GM03348 (cell line): Measurements from ENCODE around the gene CCDC159.
"Not testable (repeated sequence)": the region's sequence is repeated elsewhere in the genome, so short reads cannot be mapped to it uniquely, and the experiment has no call there.

Source experiments
- DNase-seq: peaks from one replicate; pipeline ENCODE4 v3.0.0; 2012; ENCODE audit warnings: low spot score

The CCDC159 gene

DNA sequence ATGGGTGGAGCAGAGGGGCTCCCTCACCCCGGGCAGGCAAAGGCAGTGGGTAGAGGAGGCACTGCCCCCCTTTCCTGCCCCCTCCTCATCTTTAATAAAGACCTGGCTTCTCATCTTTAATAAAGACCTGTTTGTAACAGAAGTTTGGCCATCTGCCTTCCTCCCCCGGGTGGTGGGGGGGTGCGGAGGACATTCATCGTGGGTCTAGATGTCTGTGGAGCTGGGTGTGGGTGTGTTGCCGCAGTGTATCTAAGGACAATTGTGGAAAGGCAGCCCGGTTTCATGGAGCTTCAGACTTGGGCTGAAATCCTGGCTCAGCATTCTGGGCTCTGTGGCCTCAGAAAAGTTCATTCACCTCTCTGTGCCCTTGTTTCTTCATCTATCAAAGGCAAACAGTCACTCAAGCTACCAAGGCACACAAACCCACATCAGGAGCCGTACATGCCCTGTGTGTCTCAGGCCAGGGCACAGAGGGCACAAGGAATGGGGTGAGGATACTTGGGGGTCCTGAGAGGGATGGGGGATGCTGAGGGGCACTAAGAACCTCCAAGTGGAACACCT is 19.3 kb downstream of the CCDC159 start:
- no peak for DNase-seq

DNA sequence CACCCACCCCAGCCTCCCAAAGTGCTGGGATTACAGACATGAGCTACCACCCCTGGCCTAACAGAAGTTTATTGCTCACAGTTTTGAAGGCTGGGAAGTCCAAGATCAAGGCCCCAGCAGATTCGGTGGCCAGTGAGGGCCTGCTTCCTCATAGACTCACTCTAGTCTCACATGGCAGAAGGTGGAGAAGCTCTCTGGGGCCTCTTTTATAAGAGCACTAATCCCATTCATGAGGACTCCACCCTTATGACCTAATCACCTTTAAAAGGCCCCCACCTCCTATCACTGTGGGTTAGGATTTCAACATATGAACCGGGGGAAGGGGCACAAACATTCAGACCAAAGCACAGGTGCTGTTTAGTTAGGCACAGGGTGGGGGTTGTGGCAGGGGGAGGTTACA is 21.2 kb downstream of the CCDC159 start:
- no peak for DNase-seq

DNA sequence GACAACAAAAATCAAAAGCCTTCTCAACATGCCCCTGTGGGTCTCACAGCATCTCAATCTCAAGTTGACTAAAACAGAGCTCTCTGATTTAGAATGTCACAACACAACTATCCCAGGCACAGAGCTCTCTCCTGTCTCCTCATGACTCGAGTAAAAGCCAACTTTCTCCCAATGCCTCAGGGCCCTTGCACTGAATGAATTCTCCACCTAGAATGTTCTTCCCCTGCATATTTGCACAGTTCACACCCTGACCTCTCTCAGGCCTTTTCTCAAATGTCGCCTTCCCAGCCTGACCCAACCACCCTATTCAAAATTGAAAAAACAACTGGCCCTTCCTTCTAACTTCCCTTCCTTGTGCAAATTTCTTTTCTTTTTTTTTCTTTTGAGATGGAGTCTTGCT is 24.4 kb downstream of the CCDC159 start:
- DNase-seq: no peak

DNA sequence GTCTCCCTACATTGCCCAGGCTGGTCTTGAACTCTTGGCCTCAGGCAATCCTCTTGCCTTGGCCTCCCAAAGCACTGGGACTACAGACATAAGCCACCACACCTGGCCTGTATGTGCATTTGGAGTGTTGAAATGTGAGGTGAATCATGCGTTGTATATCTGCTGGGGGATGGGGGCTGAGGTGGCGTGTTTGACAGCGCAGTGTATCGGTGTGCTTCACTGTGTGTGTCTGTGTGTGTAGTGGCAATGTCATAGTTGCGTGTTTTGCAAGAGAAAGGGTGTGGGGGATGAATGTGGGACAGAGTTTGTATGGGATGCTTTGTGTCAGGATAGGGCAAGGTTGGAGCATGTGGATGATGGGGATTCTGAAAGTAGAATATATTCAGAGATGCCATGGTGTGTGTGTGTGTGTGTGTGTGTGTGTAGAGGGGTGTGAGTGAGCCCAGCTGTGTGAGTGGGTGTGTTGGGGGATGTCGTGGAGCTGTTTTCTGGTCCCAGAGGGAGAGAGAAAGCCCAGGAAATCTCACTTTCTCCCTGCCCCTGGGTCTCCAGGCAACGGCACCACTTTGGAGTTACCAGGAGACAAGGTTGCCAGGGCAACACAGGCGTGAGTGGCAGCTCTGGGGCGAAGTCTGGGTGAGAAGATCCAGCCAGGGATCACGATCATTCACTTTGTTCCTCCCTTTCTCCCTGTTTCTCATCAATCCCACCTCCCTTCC is 27.0 kb downstream of the CCDC159 start:
- no peak for DNase-seq

DNA sequence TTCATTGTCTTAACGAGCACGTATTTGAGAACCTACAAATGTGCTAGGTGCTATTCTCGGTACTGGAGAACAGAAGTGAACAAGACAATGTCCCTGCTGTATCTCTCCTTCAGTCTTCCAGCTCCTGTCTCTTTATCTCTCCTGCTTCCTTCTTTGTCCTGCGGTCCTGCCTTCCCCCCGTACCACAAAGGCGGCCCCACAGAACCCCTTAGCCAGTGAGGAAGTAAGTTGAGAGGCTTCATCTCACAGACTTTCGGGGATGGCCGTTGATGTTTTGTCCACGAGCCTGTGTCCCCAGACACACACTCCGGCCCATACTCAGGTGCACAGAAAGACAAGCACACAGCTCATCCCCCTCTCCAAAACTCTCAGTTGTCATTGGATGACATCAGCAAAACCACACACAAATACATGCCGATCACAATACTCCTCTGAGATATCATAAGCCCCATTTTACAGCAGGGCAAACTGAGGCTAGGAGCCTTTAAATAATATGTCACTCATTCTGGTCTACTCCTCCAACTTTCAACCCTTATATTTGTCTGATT is 27.6 kb downstream of the CCDC159 start:
- no peak for DNase-seq

DNA sequence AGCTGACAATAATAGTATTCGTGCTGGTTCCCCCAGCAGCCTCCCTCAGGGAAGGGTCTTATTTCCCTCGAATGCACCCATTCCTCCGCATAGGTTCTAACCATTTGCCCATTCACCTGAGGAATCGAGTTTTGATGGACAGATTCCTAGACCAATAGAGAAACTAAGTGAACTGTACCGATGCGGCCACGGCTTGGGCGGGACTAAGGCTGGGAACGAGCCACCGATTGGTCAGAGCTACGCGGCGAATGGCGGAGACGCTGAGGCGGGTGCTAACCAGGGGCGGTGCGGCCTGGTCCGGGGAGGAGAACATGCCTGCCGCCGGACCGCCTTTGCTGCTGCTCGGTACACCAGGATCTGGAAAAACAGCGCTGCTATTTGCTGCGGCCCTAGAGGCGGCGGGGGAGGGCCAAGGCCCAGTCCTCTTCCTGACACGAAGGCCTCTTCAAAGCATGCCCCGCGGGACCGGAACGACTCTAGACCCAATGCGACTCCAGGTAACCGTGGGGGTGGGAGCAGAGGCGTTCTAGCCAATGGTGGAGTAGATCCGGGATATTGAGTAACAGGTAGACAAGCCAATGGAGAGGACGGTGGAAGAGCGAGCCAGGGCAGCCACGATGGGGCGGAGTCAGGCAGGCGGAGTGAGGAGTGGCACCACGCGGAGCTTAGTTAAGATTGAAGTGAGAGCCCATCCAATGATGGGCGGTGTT is 28.3 kb downstream of the CCDC159 start, which contains the start of gene SWSAP1:
SWSAP1 (plus strand) TSS at position 234 of the 710 bp plus-strand sequence; CDS start at position 249, 15 bp downstream.
- peak; percentile 99 for DNase-seq

DNA sequence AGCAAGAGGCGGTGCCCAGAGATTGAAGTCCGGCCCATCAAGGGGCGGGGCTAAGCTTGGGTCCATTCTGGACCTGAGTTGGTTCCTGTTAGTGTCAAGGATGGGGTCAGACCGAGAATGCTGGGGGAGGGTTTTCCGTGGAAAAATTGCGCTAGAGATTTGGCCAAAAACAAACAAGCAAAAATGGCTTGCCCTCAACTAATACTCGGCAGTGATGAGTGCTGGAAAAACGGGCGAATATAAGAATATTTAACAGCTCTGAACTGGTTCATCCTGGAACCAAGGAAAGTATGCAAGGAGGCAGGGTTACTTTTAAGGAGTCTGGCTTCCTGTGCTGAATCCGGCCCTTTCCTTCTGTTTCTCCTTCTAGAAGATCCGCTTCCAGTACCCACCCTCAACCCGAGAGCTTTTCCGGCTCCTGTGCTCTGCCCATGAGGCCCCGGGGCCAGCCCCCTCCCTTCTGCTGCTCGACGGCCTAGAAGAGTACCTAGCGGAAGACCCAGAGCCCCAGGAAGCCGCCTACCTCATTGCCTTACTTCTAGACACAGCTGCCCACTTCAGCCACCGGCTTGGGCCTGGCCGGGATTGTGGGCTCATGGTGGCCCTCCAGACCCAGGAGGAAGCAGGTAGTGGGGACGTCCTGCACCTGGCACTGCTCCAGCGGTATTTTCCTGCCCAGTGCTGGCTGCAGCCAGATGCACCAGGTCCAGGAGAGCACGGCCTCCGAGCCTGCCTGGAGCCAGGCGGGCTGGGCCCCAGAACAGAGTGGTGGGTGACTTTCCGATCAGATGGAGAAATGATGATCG is 29.0 kb downstream of the CCDC159 start:
- DNase-seq: no peak

DNA sequence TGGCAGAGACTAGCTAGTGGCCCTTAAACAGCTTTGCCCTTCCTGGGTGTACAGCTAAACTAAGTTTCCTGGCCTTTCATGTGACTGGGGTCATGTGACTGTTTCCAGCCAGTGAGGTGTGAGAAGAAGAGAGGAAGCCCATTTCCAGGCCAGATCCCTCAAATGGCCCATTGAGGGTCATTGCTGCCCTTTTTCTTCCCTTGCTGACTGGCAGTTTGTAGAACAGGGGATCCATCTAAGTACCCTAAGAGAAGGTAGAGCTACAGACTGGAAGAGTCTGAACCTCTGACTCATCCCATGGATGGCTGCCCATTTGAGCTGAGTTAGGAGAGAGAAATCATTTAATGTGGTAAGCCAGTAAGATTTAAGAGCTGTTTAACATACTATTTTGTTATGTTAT is 30.9 kb downstream of the CCDC159 start:
- DNase-seq: peak; percentile 73

DNA sequence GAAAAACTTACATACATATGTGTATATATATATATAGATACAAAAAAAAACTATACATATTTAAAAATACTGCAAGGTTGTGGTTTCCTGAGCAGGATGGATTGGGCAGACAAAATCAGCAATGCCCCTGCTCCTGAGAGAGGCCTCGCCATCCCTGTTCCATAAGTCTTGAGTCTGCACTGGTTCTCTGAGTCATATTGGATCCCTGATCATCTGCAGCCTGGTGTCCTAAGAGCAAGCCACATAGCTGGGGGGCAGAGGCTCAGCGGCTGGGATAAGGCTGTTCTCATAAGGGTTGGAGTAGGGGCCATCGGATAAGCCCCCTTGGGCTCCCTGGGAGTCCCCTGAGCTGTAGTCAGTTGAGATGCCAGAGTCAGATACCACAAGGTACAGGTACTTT is 31.4 kb downstream of the CCDC159 start:
- DNase-seq: no peak

DNA sequence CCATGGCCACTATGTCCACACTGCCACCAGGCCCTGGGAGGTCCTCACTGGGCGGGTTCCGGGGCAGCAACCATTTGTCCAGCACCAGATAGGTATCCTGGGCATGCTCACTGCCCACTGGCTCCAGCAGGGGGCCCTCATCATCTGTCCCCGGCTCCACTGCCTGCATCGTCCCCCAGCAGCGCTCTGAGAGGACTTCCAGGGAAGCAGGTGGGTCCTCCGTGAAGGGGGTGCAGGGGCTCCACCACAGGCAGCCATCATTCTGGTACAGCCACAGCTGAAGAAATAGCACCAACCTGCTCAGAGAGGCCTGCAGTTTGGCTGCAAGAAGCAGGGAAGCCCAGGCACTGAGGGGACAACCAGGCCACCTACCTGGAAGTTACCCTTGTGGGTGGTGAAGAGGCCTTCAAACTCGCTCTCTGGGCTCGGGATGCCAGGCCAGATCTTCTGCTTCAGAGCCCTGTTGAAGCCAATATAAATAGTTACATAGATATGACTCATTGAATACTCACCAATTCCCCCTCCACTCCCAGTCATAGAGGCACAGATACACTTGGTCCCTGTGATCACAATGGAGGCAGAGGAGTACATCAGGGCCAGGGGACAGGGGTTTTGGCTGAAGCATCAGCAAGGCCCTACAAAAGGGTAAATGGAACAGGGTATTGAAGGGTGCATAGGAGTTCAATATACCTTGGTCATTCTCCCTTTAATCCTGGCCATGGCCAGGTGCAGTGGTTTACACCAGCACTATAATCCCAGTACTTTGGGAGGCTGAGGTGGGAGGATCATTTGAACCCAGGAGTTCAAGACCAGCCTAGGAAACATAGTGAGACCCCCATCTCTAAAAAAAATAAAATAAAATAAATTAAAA is 32.2 kb downstream of the CCDC159 start:
- peak; percentile 77 for DNase-seq

DNA sequence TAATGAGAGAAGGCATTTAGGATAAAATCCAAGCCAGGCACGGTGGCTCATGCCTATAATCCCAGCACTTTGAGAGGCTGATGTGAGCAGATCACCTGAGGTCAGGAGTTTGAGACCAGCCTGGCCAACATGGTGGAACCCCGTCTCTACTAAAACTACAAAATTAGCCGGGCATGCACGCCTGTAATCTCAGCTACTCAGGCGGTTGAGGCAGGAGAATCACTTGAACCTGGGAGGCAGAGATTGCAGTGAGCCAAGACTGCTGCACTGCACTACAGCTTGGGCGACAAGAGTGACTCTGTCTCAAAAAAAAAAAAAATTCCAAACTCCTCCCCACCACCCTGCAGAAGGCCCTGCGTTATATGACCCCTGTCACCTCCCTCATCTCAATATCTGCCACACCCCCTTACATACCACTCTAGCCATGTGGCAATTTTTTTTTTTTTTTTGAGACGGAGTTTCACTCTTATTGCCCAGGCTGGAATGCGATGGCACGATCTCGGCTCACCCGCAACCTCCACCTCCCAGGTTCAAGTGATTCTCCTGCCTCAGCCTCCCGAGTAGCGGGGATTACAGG is 33.0 kb downstream of the CCDC159 start:
- DNase-seq: not testable (repeated sequence)

DNA sequence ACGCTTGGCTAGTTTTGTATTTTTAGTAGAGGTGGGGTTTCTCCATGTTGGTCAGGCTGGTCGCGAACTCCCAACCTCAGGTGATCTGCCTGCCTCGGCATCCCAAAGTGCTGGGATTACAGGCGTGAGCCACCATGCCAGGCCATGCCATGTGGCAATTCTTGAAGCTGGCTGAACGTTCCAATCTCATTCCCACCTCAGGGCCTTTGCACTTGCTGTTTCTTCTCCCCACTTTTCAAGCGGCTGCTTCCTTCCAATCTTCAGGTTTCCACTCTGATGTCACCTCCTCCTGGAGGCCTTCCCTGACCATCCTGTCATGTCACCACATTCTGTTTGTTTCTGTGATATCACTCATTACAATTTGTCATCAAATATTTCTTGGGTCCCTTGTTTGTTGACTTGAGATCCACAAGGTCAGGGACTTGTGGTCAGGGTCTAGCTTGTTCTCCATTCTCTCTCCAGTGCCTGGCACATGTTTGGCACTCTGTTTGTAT is 33.6 kb downstream of the CCDC159 start:
- no peak for DNase-seq

DNA sequence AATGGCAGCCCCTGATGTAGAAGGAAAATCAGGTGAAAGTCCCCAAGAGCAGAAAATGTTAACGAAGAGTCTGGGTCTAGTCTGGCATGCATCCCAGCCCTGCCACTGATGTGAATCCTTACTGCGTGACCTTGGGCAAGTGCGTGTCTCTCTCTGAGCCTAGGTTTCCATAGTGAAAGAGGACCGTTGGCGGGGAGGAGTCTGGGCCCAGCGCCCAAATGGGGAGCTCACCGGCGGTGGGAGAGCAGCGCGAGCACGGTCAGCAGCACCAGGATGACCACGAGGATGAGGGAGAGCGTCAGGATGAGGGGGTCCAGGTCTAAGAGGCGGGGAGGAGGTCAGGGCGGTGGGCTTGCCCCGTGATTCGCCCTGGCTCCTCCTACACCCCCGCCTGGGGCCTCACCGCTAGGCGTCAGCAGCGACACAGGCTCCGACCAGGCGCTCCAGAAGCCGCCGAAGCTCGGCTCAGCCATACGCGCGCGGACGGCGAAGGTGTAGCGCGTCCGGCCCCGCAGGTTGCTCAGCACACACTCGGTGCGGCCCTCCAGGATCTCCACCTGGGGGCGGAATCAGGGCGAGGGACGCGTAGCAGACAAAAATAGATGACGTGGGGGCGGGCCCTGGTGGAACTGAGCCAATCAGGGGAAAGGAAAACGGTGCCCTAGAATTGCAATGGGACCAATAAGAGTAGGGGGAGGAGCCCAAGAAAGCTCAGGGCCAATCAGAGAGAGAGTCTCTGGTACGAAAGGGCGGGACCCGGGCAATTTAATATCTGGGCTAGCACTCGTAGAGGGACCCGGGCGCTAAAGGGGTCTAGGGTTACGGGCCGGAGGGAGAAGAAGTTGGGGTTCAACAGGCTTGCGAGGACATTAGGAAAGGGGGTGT is 34.6 kb downstream of the CCDC159 start:
- DNase-seq: peak; percentile 98

DNA sequence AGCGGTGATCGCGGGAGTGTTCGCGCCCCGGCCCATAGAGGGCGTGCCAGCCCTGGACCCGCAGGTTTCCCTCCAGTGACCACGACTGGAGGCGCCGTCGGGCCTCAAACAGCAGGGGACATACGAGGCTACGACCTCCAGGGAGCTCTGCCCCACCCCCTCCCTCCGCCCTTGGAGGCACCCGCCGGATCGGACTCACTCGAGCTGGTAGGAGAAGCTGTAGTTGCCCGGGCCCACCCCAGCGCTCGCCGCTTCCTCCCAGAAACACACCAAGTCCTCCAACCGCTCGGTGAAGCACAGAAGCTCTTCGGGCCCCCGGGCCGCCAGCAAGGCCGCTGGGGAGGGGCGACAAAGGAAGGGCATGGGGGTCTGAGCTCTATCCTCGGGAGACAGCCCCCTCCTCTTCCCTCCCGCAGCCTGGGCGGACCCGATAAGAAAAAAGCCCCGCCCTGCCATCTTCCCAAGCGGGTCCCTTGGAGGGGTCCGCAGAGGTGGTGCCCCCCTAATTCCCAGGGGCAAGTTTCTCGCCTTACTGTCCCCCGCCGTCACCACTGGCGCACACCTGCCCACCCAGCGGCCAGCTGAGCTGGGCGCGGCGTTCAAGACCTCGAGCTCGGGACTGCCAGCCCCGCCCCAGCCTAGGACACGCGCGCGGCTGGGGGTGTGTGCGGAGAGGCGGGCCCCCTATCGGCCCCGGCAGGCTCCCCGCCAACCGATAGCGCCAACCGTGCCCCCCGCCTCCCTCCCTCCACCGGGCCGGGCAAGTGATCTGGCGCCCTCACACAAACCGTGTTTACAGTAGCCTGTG is 36.8 kb downstream of the CCDC159 start:
- peak; percentile 46 for DNase-seq

DNA sequence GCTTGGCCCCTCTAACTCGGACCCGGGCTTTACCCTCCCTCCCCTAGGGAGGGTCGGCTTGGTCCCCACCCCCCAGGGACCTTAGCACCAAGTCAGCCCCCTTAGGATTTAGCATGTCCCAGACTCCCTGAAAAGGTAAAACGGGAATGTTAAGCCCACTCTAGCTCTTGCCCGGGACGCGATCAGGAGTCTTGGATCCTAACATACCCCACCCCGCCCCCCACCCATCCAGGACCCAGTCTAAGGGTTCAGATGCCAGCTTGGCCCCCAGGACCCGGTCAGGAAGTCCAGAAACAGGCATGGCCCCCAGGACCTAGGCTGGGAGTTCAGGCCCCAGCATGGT is 37.4 kb downstream of the CCDC159 start:
- no peak for DNase-seq

DNA sequence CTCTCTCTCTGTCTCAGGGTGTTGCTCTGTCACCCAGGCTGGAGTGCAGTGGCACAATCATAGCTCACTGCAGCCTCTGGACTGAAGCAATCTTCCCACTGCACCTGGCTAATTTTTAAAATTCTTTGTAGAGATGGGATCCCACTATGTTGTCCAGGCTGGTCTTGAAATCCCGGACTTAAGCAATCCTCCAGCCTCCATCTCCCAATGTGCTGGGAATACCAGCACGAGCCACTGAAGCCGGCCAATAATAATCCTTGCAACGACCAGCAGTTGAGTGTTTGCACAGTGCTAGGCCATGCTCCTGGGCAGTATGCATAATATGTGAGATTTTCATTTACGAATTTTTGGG is 38.4 kb downstream of the CCDC159 start:
- DNase-seq: no peak

DNA sequence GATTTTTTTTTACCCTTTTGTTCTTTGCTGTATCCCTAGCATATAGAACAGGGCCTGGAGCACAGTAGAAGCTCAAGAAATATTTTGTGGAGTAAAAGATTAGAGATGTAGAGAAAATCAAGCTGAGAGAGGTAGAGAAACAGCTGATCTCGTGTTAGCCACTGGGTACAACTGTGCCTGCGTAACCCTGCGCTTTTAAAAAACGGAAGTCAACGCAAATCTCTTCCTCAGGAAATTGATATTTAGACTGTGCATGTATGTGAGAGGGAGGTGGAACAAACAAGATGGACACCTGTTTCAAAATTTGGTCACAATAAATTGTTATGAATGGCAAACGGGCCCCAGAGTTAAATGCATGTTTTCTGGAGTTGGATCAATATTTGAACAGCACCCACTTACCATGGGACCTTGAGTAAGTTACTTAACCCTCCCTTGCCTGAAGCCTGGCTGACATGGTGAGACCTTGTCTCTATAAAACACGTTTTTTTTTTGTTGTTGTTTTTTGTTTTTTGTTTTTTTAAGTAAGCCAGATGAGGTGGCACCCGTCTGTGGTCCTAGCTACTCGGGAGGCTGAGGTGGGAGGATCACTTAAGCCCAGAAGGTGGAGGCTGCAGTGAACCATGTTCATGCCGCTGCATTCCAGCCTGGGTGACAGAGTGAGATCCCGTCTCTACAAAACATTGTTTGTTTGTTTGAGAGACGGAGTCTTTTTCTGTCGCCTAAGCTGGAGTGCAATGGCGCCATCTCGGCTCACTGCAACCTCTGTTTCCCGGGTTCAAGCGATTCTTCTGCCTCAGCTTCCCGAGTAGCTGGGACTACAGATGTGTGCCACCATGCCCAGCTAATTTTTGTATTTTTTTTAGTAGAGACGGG is 41.1 kb downstream of the CCDC159 start:
- DNase-seq: no peak

DNA sequence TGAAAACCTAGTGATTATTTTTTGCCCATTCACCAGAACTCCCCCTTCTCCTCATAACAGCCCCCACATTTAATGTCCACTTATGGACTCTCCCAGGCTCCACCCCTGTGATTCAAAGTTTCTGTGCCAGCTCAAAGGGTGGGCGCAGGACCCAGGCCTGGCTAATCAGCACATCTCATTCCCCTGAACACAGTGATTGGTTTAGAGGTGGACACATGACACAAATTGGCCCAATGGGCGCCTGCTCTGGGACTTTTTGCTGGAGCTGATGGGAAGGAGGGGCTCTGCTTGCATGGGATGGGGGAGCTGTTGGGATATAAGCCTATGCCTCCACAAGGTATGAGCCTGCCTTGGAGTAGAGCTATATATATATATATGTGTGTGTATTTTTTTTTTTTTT is 44.0 kb downstream of the CCDC159 start:
- DNase-seq: no peak
